ENCODE data around the gene RHBG. TPM values are rescaled to one million over a fixed set of nuclear protein-coding genes. Genes with fewer than 3 reads are reported as not detected.

The RHBG gene
- total and polyA plus RNA-seq, 2 of the 4 experiments (the other 2 are of a cell fraction), result not detected

Small RNAs within 50 kb of the gene (microRNA-seq; reads per million reads assigned to microRNA genes)
- 0 reads per million in 2 experiments for gene MIR9-1 (ENCODE audit: insufficient read depth in 1 of 2, insufficient read length in 1 of 2, unreplicated experiment in 1 of 2)

Small RNAs within 50 kb of the gene (small RNA-seq; reads per million reads assigned to genes)
- 0 to 0.65 (median 0) reads per million in 5 experiments for gene MIR9-1

Other genes with a start within 250 kb of the RHBG start
- gene SEMA4A, start 215.6 kb upstream of the RHBG start, total RNA-seq (2012; rRNA removed), result 0.18 and 0.28 TPM in 2 replicates
- 0.86 and 1.4 TPM in 2 replicates for gene SEMA4A, start 215.6 kb upstream of the RHBG start, polyA plus RNA-seq (2012; rRNA removed)
- 12.7 and 12.8 TPM in 2 replicates for gene SLC25A44, start 175.1 kb upstream of the RHBG start, total RNA-seq (2012; rRNA removed)
- 19.7 and 20.2 TPM in 2 replicates for gene SLC25A44, start 175.1 kb upstream of the RHBG start, polyA plus RNA-seq (2012; rRNA removed)
- 54.8 and 62.5 TPM in 2 replicates for gene PMF1, start 156.2 kb upstream of the RHBG start, total RNA-seq (2012; rRNA removed)
- gene PMF1, start 156.2 kb upstream of the RHBG start, polyA plus RNA-seq (2012; rRNA removed), result 73.4 and 74.9 TPM in 2 replicates
- gene BGLAP, start 127.0 kb upstream of the RHBG start, total RNA-seq (2012; rRNA removed), result not detected in 2 replicates
- gene BGLAP, start 127.0 kb upstream of the RHBG start, polyA plus RNA-seq (2012; rRNA removed), result 0.32 and 0.67 TPM in 2 replicates
- under 0.01 TPM in 1 of 2 replicates, not detected in the other for gene PAQR6, start 121.2 kb upstream of the RHBG start, total RNA-seq (2012; rRNA removed)
- gene PAQR6, start 121.2 kb upstream of the RHBG start, polyA plus RNA-seq (2012; rRNA removed), result 0.57 and 0.67 TPM in 2 replicates
- gene SMG5, start 86.4 kb upstream of the RHBG start, total RNA-seq (2012; rRNA removed), result 33.9 and 37.3 TPM in 2 replicates
- 33.3 and 34.7 TPM in 2 replicates for gene SMG5, start 86.4 kb upstream of the RHBG start, polyA plus RNA-seq (2012; rRNA removed)
- gene TMEM79, start 84.9 kb upstream of the RHBG start, total RNA-seq (2012; rRNA removed), result 0.28 and 0.54 TPM in 2 replicates
- gene TMEM79, start 84.9 kb upstream of the RHBG start, polyA plus RNA-seq (2012; rRNA removed), result 2.3 and 3.3 TPM in 2 replicates
- 18.3 and 32.6 TPM in 2 replicates for gene GLMP, start 73.5 kb upstream of the RHBG start, total RNA-seq (2012; rRNA removed)
- 43.1 and 45.8 TPM in 2 replicates for gene GLMP, start 73.5 kb upstream of the RHBG start, polyA plus RNA-seq (2012; rRNA removed)
- gene VHLL, start 69.9 kb upstream of the RHBG start, total RNA-seq (2012; rRNA removed), result 0.28 TPM in 1 of 2 replicates, not detected in the other
- gene VHLL, start 69.9 kb upstream of the RHBG start, polyA plus RNA-seq (2012; rRNA removed), result not detected in 2 replicates
- gene CCT3, start 30.9 kb upstream of the RHBG start, total RNA-seq (2012; rRNA removed), result 595 and 637 TPM in 2 replicates
- 293 and 313 TPM in 2 replicates for gene CCT3, start 30.9 kb upstream of the RHBG start, polyA plus RNA-seq (2012; rRNA removed)
- not detected in 2 replicates for gene TSACC, start 30.7 kb upstream of the RHBG start, total RNA-seq (2012; rRNA removed)
- 0.75 and 0.79 TPM in 2 replicates for gene TSACC, start 30.7 kb upstream of the RHBG start, polyA plus RNA-seq (2012; rRNA removed)
- 2.9 and 3.6 TPM in 2 replicates for gene MEF2D, start 131.6 kb downstream of the RHBG start, total RNA-seq (2012; rRNA removed)
- 20.0 and 25.0 TPM in 2 replicates for gene MEF2D, start 131.6 kb downstream of the RHBG start, polyA plus RNA-seq (2012; rRNA removed)
- gene IQGAP3, start 203.4 kb downstream of the RHBG start, total RNA-seq (2012; rRNA removed), result 13.6 TPM in 2 replicates
- gene IQGAP3, start 203.4 kb downstream of the RHBG start, polyA plus RNA-seq (2012; rRNA removed), result 12.5 and 14.9 TPM in 2 replicates
- not detected in 2 replicates for gene TTC24, start 210.5 kb downstream of the RHBG start, total RNA-seq (2012; rRNA removed)
- not detected in 2 replicates for gene TTC24, start 210.5 kb downstream of the RHBG start, polyA plus RNA-seq (2012; rRNA removed)
- gene NAXE, start 222.6 kb downstream of the RHBG start, total RNA-seq (2012; rRNA removed), result 70.3 and 74.2 TPM in 2 replicates
- gene NAXE, start 222.6 kb downstream of the RHBG start, polyA plus RNA-seq (2012; rRNA removed), result 60.6 and 61.0 TPM in 2 replicates
- gene GPATCH4, start 232.3 kb downstream of the RHBG start, total RNA-seq (2012; rRNA removed), result 30.8 and 41.8 TPM in 2 replicates
- 26.6 and 32.6 TPM in 2 replicates for gene GPATCH4, start 232.3 kb downstream of the RHBG start, polyA plus RNA-seq (2012; rRNA removed)

All from IMR-90 (cell line).